Astrocyte of the hippocampus (primary cell): ENCODE results near the gene JMJD1C.
"Not testable (repeated sequence)": the region's sequence is repeated elsewhere in the genome, so short reads cannot be mapped to it uniquely, and the experiment has no call there.

ENCODE experiments used
- DNase-seq: peaks from one replicate; pipeline ENCODE4 v3.0.0; 2011; ENCODE audit warnings: low read depth, low spot score

The JMJD1C gene

GRCh38 chr10:63260860-63261251 is 204.9 kb downstream of the JMJD1C start:
- no peak for DNase-seq

GRCh38 chr10:63260103-63260859 is 205.5 kb downstream of the JMJD1C start:
- DNase-seq: no peak

DNA sequence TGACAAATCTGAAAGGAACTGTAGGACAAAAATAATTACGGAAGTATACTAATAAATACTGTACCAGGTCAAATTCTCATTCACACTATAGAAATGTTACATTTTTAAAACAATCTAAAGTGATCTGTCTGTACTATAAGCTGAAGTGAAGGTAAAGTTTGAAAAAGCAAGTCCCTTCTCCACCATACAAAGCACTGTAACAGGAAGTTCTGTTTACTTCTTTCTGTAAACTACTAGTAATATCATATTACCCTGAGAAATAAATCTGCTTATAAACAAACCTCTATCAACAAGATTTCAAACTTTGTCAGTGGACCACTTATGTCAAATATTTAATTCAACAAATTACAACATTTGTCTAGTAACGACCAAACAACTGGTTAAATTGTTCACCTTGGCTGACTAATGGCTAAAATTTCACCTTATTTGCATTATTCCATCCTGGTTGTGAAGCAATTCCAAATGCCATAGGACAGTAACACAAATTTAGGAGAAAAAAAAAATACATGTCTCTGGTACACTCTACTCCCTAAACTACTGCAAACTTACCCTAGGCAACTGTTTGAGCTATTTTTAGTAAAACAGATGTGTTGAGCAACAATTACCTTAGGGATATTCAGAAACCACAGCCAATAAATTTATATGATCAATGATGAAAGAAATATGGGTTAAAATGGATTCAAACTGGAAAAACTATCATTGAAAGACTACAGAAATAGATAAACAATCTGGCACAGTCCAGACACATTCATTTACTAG is 206.7 kb downstream of the JMJD1C start:
- no peak for DNase-seq

- DNase-seq: no peak
Measured at GRCh38 chr10:63257778-63258177, 208.0 kb downstream of the JMJD1C start.

GRCh38 chr10:63256009-63256773 is 209.6 kb downstream of the JMJD1C start:
- DNase-seq: no peak

- no peak for DNase-seq
Measured at GRCh38 chr10:63255316-63255715, 210.5 kb downstream of the JMJD1C start.

DNA sequence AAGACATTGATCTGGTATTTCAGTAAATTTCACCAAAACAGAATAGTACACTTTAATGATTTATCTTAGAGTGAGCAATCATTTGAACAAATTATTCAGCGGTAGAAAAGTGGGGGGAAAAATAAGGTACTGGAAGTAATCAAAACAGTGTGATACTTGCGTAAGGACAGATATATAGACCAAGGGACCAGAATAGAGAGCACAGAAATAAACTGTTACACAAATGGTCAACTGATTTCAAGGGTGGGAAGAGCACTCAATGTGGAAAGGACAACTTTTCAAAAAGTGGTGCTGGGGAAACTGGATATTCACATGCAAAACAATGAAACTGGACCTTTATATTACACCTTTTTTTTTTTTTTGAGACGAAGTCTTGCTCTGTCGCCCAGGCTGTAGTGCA is 212.7 kb downstream of the JMJD1C start:
- no peak for DNase-seq

DNA sequence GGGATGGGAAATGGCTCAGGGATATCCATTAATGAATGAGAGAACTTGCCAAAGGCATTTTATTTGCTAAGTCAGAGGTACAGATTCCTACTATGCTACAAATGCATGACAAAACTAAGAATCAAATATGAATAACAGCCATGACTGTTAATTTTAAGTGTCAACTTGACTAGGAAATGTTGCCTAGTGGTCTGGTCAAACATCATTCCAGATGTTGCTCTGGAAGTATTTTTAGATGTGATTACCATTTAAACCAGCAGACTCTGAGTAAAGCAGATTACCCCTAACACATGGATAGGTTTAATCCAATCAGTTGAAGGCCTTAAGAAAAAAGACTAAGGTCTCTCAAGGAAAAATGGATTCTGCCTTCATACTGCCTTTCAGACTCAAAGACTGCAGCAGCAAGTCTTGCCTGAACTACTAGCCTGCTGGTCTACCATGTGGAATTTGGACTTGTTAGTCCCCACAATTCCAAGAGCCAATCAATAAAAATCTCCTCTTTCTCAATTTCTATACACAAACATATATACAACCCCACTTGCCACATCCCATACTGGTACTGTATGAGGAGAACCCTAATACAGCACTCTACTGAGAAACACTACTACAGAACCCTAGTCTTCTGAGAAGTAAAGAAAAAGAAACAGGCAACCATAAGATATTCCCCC is 213.5 kb downstream of the JMJD1C start:
- no peak for DNase-seq

DNA sequence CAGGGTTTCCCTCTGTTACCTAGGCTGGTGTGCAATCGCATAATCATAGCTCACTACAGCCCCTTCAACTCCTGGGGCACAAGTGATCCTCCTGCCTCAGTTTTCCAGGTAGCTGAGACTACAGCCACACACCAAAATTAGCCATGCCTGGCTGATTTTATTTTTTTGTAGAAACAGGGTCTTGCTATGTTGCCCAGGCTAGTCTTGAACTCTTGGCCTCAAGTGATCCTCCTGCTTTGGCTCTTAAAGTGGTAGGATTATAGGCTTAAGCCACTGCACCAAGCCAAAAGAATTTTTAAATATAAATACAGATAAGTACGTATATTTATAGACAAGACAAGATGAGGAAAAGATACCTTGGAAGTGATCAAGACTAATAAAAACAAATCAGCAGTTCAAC is 215.7 kb downstream of the JMJD1C start:
- DNase-seq: no peak

- DNase-seq: no peak
Measured at GRCh38 chr10:63247771-63248170, 218.0 kb downstream of the JMJD1C start.

GRCh38 chr10:63246356-63246755 is 219.4 kb downstream of the JMJD1C start:
- no peak for DNase-seq

DNA sequence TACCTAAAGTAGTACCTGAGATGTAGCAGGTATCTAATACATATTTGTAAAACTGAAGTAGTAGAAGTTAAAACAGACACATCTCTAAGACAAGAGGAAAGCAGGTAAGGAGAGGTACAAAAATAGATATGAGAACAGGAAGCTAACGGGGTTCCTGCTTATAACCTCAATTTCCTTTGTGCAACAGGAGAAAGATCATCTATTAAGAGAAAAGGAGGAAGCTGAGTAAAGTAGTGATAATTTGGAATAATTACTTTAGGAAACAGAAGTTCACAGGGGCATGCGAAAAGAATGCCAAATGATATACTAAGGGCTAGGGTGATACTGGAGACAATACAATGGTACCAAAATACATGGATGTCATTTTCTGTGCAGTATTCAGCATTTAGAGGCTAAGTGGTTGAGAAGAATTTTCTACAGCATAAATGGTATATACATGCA is 223.9 kb downstream of the JMJD1C start:
- DNase-seq: no peak

GRCh38 chr10:63240807-63241206 is 225.0 kb downstream of the JMJD1C start:
- DNase-seq: no peak

DNA sequence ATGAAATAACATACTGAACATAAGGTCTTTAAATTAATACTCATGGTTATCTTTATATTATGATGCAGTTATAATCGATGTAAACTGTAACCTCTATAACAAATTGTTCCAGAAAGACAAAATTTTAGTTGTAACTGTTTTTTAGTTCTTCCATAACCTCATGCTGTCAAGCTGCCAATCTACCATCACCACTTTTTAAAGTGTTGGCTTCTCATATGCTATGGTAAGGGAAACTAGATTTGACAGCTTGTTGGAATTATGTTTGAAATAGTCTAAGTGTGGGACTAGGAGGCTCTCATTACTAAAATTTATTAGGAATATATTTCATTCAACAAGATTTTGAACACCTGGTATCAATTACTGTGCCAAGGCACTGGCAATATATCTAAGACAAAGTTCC is 227.3 kb downstream of the JMJD1C start:
- DNase-seq: no peak

DNA sequence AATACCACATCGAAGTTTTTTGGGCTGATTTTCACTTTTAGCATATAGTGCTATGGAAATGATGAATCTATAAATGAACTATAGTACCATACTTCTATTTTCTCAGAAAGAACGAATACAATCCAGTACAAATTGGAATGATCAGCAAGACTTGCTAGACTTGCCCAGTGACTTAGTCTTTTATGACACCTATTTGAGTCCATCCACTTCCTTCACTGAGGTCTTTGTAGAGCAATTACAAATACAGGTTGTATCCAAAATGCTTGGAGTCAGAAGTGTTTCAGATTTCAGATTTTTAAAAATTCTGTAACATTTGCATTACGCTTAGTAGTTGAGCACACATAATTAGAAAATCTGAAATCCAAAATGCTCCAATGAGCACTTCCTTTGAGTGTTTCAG is 228.4 kb downstream of the JMJD1C start:
- DNase-seq: no peak

GRCh38 chr10:63236113-63236935 is 229.5 kb downstream of the JMJD1C start:
- peak; percentile 82 for DNase-seq

GRCh38 chr10:63235136-63235535 is 230.6 kb downstream of the JMJD1C start:
- DNase-seq: not testable (repeated sequence)

- DNase-seq: no peak
Measured at GRCh38 chr10:63229161-63229560, 236.6 kb downstream of the JMJD1C start.

DNA sequence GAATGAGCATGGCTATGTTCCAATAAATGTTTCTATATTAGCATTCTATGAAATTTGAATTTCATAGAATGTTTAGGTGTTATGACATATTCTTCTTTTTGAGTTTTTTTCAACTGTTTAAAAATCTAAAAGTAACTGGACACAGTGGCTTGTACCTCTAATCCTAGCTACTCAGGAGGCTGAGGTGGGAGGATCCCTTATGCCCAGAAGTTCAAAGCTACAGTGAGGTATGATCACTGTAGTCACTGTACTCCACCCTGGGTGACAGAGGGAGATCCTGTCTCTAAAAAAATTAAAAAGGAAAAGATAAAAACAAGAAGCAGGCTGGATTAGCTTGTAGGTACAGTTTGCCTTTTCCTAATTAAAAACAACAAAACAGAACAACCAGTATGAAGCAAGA is 237.5 kb downstream of the JMJD1C start:
- DNase-seq: no peak

DNA sequence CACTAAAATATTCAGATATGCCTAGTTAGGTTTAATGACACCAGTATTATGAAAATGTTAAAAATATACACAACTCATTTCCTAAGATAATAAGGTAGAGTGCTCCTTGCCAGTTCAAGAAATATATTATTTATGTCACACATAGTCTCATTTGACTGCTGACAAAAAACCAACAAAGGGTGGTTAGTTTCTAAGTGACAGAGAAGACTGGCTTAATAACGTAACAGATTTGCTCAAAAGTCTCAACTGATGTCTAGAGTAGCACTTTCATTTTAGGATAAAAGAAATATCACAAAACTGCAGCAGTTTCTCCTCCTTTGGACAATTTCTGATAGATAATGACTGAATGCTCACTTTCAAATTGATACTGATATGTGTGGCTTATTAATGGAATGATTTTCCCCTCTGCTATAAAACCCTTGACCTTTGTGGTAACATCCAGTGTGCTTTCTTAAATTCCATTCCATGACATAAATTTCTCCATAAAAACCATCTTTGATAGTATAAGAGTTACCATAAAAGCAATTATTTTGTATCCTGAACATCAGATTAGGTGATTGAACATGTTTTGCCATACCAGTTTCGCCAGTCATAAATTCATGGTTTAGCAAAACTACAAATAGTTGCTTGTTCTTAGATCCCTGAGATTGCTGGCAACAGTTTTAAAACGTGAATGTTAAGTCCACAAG is 238.4 kb downstream of the JMJD1C start:
- DNase-seq: no peak
